A549 treated with AZD9567 at 1 μM for 4 hours (cell line): Measurements from ENCODE around the gene ZNF383. TPM values are rescaled to one million over a fixed set of nuclear protein-coding genes. Genes with fewer than 3 reads are reported as not detected.

Source experiments
- total RNA-seq: library from RNA; stranded (reverse); fragments of 200-300 nt; extraction: Qiagen RNA extraction; gene quantifications from 5 replicates; pipeline ENCODE4 v1.2.3, GENCODE V29; 2022; ENCODE audit not compliant: insufficient read depth

ZNF383 gene
- 6.3 to 7.5 TPM (median 6.6 TPM) in 5 replicates for total RNA-seq

GRCh38 chr19:37217775-37218591 lies at the start of gene ZNF383:
Gene ZNF383 (plus strand): TSS chr19:37218214. CDS start chr19:37230454, 12,240 bp downstream.

GRCh38 chr19:37172368-37173366 lies 45.3 kb upstream of the ZNF383 start, which contains the start of gene ZNF585A:
Gene ZNF585A (minus strand): TSS chr19:37172695. CDS start chr19:37169910, 2,785 bp downstream.

Other genes with a start within 250 kb of the ZNF383 start
- 4.2 to 6.4 TPM (median 4.6 TPM) in 5 replicates for gene ZNF420, start 139.8 kb upstream of the ZNF383 start, total RNA-seq
- 5.3 to 6.4 TPM (median 6.0 TPM) in 5 replicates for gene ZNF585A, start 45.5 kb upstream of the ZNF383 start, total RNA-seq
- 2.4 to 3.1 TPM (median 3.0 TPM) in 5 replicates for gene ZNF585B, start 7.7 kb upstream of the ZNF383 start, total RNA-seq
- 2.2 to 9.7 TPM (median 3.3 TPM) in 5 replicates for gene ZNF527, start 152.9 kb downstream of the ZNF383 start, total RNA-seq
- 2.8 to 5.6 TPM (median 5.2 TPM) in 5 replicates for gene ZNF569, start 249.2 kb downstream of the ZNF383 start, total RNA-seq